ENCODE data around the gene CCDC88C.

DNA sequence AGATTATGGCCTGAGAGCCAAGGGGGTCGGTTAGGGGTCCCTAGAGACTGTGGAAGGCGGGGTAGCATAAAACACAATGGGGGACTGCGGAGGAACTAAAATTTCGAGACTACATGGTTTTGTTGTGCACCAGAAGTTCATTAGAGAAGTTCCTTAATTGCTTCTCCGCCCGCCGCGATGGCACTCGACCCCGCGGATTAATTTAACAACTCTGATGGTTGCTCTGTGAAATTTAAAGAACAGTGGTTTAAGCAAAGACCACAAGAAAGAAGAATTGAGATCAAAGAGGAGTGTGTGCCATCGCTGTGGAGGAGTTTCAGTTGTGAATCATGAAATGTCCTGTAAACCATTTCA, 1.4 kb upstream of the CCDC88C start:
- TF ChIP-seq POLR2A (IDR thresholded peaks at IDR 0.05) (no peak), CTCF (IDR thresholded peaks at IDR 0.05) (peak in 2 of 12 donors; percentile 17 to 29)
